ENCODE data around the gene BABAM1.

Gene BABAM1

GRCh38 chr19:17325133-17325532 lies 57.9 kb downstream of the BABAM1 start:
- DNase-seq = no peak

- no peak for DNase-seq
Observed at GRCh38 chr19:17325881-17326594, 58.8 kb downstream of the BABAM1 start.

GRCh38 chr19:17326595-17326966 lies 59.3 kb downstream of the BABAM1 start:
- no peak for DNase-seq

- no peak for DNase-seq
Observed at GRCh38 chr19:17327068-17327653, 59.9 kb downstream of the BABAM1 start.

GRCh38 chr19:17327654-17328516 lies 60.6 kb downstream of the BABAM1 start:
- no peak for DNase-seq
